Endothelial cell (in vitro differentiated cells): ENCODE measurements around the gene PRKCI. TPM values are rescaled to one million over a fixed set of nuclear protein-coding genes. Genes with fewer than 3 reads are reported as not detected.

Source experiments
- DNase-seq: peaks from one replicate; pipeline ENCODE4 v3.0.0; 2021; ENCODE audit warnings: low spot score
- H3K27ac Mint-ChIP-seq: one replicate; pipeline ENCODE4 v1.8.0; 2021; ENCODE audit warnings: mixed read lengths, inconsistent platforms; ENCODE audit not compliant: unreplicated experiment
- H3K27me3 Mint-ChIP-seq: one replicate; pipeline ENCODE4 v1.8.0; 2021; ENCODE audit warnings: mild to moderate bottlenecking, moderate library complexity, mixed read lengths, inconsistent platforms; ENCODE audit not compliant: unreplicated experiment
- H3K36me3 Mint-ChIP-seq: one replicate; pipeline ENCODE4 v1.8.0; 2021; ENCODE audit warnings: mild to moderate bottlenecking, low read depth, mixed read lengths, inconsistent platforms; ENCODE audit not compliant: unreplicated experiment
- H3K4me1 Mint-ChIP-seq: one replicate; pipeline ENCODE4 v1.8.0; 2021; ENCODE audit warnings: mild to moderate bottlenecking, mixed read lengths, inconsistent platforms; ENCODE audit not compliant: unreplicated experiment
- H3K4me3 Mint-ChIP-seq: one replicate; pipeline ENCODE4 v1.8.0; 2021; ENCODE audit warnings: mild to moderate bottlenecking, mixed read lengths, inconsistent platforms; ENCODE audit not compliant: unreplicated experiment
- H3K9me3 Mint-ChIP-seq: one replicate; pipeline ENCODE4 v1.8.0; 2021; ENCODE audit warnings: mixed read lengths, inconsistent platforms; ENCODE audit not compliant: unreplicated experiment
- long read RNA-seq: library from polyadenylated mRNA; unstranded; transcript quantifications from one replicate; pipeline ENCODE4 v2.0.0, GENCODE V29; 2020; ENCODE audit not compliant: unreplicated experiment
- total RNA-seq: library from RNA; stranded (reverse); fragmentation: NEBNext Ultra II Directional; extraction: Animal tissue kit (Norgen Biotek cat#: 25700); gene quantifications from one replicate; pipeline ENCODE4 v1.2.1, GENCODE V29; 2021; ENCODE audit not compliant: unreplicated experiment
- TF ChIP-seq, protein P1 (sequence below): fragments of 200-600 bp; sonication (generic); IDR thresholded peaks from one replicate; pipeline ENCODE4 v1.5.0; 2021; ENCODE audit warnings: antibody characterized with exemption; ENCODE audit not compliant: unreplicated experiment

Gene PRKCI
- total RNA-seq, result 39.7 TPM
- long read RNA-seq, full-length matches to known transcripts, result 21 of 26 reads
- long read RNA-seq, partial matches to known transcripts, result 1 of 26 reads
- long read RNA-seq, other reads (novel, unspliced or antisense), result 4 of 26 reads

DNA sequence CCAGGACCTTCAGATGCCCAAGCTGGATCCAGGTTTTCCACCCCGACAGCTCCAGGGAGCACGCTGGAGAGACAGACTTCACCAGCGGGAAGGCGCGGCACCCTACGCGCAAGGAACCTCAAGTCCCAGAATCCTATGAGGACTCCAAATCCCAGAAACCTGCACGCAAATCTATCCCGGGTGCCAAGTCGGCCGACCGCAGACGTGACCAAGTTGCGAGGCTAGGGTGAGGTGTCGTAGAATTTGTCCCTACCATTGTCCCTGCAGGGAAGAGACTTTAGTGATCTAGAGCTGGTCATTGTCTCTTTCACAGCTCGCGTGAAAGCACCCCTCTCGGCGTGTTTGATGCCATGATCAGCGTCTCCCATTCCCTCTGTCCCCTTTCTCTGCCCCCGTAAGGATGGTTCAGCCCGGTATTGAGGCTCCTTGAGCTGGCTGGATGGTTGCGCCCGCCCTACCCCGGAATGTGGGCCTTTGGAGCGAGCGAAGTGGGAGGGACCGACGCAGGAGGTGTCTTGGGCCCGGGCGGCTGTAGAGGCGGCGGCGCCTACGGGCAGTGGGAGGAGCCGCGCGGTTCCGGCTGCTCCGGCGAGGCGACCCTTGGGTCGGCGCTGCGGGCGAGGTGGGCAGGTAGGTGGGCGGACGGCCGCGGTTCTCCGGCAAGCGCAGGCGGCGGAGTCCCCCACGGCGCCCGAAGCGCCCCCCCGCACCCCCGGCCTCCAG, at the start of gene PRKCI:
PRKCI (plus strand) TSS at position 501 of the 723 bp plus-strand sequence. CDS start 246 bp downstream, outside the sequence.
- TF ChIP-seq, protein P1, sequence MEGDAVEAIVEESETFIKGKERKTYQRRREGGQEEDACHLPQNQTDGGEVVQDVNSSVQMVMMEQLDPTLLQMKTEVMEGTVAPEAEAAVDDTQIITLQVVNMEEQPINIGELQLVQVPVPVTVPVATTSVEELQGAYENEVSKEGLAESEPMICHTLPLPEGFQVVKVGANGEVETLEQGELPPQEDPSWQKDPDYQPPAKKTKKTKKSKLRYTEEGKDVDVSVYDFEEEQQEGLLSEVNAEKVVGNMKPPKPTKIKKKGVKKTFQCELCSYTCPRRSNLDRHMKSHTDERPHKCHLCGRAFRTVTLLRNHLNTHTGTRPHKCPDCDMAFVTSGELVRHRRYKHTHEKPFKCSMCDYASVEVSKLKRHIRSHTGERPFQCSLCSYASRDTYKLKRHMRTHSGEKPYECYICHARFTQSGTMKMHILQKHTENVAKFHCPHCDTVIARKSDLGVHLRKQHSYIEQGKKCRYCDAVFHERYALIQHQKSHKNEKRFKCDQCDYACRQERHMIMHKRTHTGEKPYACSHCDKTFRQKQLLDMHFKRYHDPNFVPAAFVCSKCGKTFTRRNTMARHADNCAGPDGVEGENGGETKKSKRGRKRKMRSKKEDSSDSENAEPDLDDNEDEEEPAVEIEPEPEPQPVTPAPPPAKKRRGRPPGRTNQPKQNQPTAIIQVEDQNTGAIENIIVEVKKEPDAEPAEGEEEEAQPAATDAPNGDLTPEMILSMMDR, result no peak
- Mint-ChIP-seq H3K4me1 (peaks cover 20% of the 10 kb centered on the region), H3K27me3 (peaks cover 2% of the 10 kb centered on the region), H3K4me3 (peak within 1 kb of the TSS; percentile 98), H3K9me3 (no peaks in the 10 kb centered on the region), H3K36me3 (peaks cover 4% of the 10 kb centered on the region), H3K27ac (peak within 1 kb of the TSS; percentile 97)
- DNase-seq, result peak; percentile 89

DNA sequence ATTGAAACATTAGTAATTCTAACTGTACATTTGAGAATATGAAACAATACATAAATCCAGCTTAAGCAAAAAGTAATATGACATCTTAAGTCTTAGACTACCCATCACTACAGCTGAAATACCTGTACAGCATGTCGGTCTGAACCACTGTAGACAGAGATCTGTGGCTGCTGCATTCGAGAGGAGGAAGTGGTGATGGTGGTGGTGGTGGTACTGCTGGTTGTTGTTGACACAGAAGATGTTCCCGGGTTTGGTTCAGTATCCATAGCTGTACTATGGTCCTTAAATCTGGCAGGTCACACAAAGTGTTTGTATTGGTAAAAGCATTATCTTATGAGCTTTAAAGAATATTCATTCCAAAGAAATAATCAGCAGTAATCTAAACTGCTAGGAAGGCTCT, 43.6 kb upstream of the PRKCI start:
- Mint-ChIP-seq H3K27me3 (peaks cover 3% of the 10 kb centered on the region), H3K36me3 (peaks cover 15% of the 10 kb centered on the region), H3K27ac (no peak overlapping the region), H3K4me3 (peak overlapping the region; percentile 70), H3K4me1 (peaks cover 19% of the 10 kb centered on the region), H3K9me3 (no peaks in the 10 kb centered on the region)
- TF ChIP-seq, protein P1, result no peak
- DNase-seq, result no peak

DNA sequence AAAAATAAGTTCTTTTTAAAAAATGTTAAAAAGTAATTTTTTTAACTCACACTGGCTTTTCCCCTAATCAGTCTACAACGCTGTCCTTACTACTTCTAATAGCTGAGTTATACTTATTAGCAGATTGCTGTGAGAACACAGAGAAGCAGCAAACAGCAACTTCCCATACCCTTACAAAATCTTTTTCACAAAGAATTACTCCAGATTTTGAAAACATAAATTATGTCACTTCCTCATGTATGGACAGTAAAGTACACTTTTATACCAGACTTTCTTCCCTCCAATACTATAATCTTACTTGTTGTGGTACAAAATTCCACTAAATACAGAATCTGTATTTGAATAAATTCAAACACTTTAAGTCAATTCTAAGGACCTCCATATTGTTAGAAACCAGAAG, 42.8 kb upstream of the PRKCI start:
- peaks cover 3% of the 10 kb centered on the region for H3K27me3 Mint-ChIP-seq
- H3K4me3 Mint-ChIP-seq, result no peak overlapping the region
- H3K27ac Mint-ChIP-seq, result no peak overlapping the region
- H3K4me1 Mint-ChIP-seq, result peaks cover 19% of the 10 kb centered on the region
- no peaks in the 10 kb centered on the region for H3K9me3 Mint-ChIP-seq
- TF ChIP-seq, protein P1, result no peak
- no peak for DNase-seq
- H3K36me3 Mint-ChIP-seq, result peaks cover 15% of the 10 kb centered on the region

DNA sequence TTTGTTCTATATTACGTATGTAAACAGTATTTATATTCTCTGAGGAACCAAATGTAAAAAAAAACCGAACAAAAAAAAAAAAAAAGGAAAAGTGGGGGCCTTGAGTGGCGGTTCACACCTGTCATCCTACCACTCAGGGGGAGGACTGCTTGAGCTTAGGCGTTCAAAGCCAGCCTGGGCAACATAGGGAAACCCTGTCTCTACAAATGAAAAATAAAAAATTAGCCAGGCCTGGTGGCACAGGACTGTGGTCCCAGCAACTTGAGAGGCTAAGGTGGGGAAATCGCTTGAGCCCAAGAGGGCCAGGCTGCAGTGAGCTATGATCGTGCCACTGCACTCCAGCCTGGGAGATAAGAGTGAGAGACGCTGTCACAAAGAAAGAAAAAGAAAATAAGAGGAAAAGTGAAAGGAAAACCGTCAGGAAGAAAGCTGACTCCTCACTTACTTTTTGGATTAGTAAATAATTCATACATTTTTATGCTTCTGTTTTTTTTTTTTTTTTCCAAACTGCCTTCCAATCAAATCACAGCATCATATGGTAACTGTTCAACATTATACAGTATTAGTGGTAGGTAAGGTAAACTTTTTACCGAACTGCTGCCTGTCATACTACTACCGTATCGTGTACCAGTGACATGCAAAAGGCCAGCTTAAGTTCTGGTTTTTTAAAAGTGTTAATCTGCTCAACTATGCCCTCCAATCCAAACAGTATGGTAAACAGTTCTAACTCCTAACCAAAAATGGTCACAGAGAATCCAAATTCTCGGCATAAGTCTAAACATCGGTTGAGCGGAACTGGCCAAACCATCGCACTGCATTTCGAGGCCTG, 41.9 kb upstream of the PRKCI start:
- TF ChIP-seq, protein P1, result no peak
- H3K4me3 Mint-ChIP-seq, result peak overlapping the region; percentile 92
- peaks cover 19% of the 10 kb centered on the region for H3K4me1 Mint-ChIP-seq
- H3K27me3 Mint-ChIP-seq, result peaks cover 3% of the 10 kb centered on the region
- H3K27ac Mint-ChIP-seq, result peak overlapping the region; percentile 69
- DNase-seq, result no peak
- peaks cover 15% of the 10 kb centered on the region for H3K36me3 Mint-ChIP-seq
- H3K9me3 Mint-ChIP-seq, result no peaks in the 10 kb centered on the region
